RWPE2 (cell line): Measurements from ENCODE around the gene FLII.

Experiments
- ATAC-seq: fragments of 200-7000 bp; cut with Tn5 transposase; 3 replicates; pipeline ENCODE4 v1.9.1; 2021; ENCODE audit warnings: low read depth
- DNase-seq: peaks from one replicate; pipeline ENCODE4 v3.0.0-alpha.2; 2020; ENCODE audit warnings: low spot score
- H3K27ac ChIP-seq: fragments of 450-650 bp; 2 replicates; pipeline ENCODE4 v1.5.1; 2017; ENCODE audit warnings: mild to moderate bottlenecking; ENCODE audit not compliant: poor library complexity, severe bottlenecking
- H3K27me3 ChIP-seq: fragments of 250-450 bp; sonication (Bioruptor Pico); 2 replicates; pipeline ENCODE4 v1.5.1; 2021; ENCODE audit warnings: mild to moderate bottlenecking, moderate library complexity; ENCODE audit not compliant: insufficient read depth, poor library complexity, severe bottlenecking
- H3K36me3 ChIP-seq: fragments of 250-450 bp; sonication (Bioruptor Pico); 2 replicates; pipeline ENCODE4 v1.5.1; 2020; ENCODE audit warnings: low read depth, mild to moderate bottlenecking, moderate library complexity
- H3K4me1 ChIP-seq: fragments of 250-450 bp; sonication (Bioruptor Pico); 2 replicates; pipeline ENCODE4 v1.5.1; 2021; ENCODE audit warnings: mild to moderate bottlenecking, moderate library complexity; ENCODE audit not compliant: insufficient read depth, poor library complexity, severe bottlenecking
- H3K4me3 ChIP-seq: fragments of 250-450 bp; sonication (Bioruptor Pico); 2 replicates; pipeline ENCODE4 v1.5.1; 2021; ENCODE audit warnings: mild to moderate bottlenecking, moderate library complexity; ENCODE audit not compliant: severe bottlenecking
- H3K9me3 ChIP-seq: fragments of 250-450 bp; sonication (Bioruptor Pico); 2 replicates; pipeline ENCODE4 v1.5.1; 2021; ENCODE audit warnings: mild to moderate bottlenecking, moderate library complexity; ENCODE audit not compliant: severe bottlenecking
- CTCF ChIP-seq: fragments of 450-650 bp; IDR thresholded peaks from one replicate; pipeline ENCODE4 v1.5.1; 2017; ENCODE audit warnings: mild to moderate bottlenecking, moderate library complexity; ENCODE audit not compliant: poor library complexity, severe bottlenecking

Gene FLII

GRCh38 chr17:18234853-18235380, 23.6 kb downstream of the FLII start:
- Histone ChIP-seq H3K27me3 (no peaks in the 10 kb centered on the region), H3K36me3 (peaks cover 22% of the 10 kb centered on the region), H3K4me1 (peaks cover 13% of the 10 kb centered on the region), H3K9me3 (no peaks in the 10 kb centered on the region), H3K27ac (peak overlapping the region; percentile 89), H3K4me3 (no peak overlapping the region)
- DNase-seq = no peak
- ATAC-seq = no peak
- TF ChIP-seq CTCF = no peak

- Histone ChIP-seq H3K27ac (no peak overlapping the region), H3K4me1 (peaks cover 13% of the 10 kb centered on the region), H3K27me3 (no peaks in the 10 kb centered on the region), H3K36me3 (peaks cover 22% of the 10 kb centered on the region), H3K9me3 (no peaks in the 10 kb centered on the region), H3K4me3 (no peak overlapping the region)
- TF ChIP-seq CTCF = no peak
- ATAC-seq (no peak), DNase-seq (no peak)
These were observed 24.6 kb downstream of the FLII start for GRCh38 chr17:18233803-18234518.

- peaks cover 6% of the 10 kb centered on the region; the same call in 1 of the 2 replicates for H3K36me3 ChIP-seq
- H3K4me1 ChIP-seq = peaks cover 11% of the 10 kb centered on the region
- TF ChIP-seq CTCF = no peak
- DNase-seq (no peak), ATAC-seq (no peak)
- no peaks in the 10 kb centered on the region for H3K27me3 ChIP-seq
- H3K27ac ChIP-seq = no peak overlapping the region
- H3K4me3 ChIP-seq = no peak overlapping the region
- no peaks in the 10 kb centered on the region for H3K9me3 ChIP-seq
These were observed 27.4 kb downstream of the FLII start for GRCh38 chr17:18231164-18231563.

- TF ChIP-seq CTCF = no peak
- Histone ChIP-seq H3K4me1 (peaks cover 5% of the 10 kb centered on the region), H3K27me3 (no peaks in the 10 kb centered on the region), H3K36me3 (peaks cover 6% of the 10 kb centered on the region; the same call in 1 of the 2 replicates), H3K9me3 (no peaks in the 10 kb centered on the region), H3K4me3 (no peak overlapping the region), H3K27ac (no peak overlapping the region)
- no peak for DNase-seq
- no peak for ATAC-seq
These were observed 28.0 kb downstream of the FLII start for GRCh38 chr17:18230288-18231141.
